GM19324 (cell line): Measurements from ENCODE around the gene OGDHL.
"Not testable (repeated sequence)": the region's sequence is repeated elsewhere in the genome, so short reads cannot be mapped to it uniquely, and the experiment has no call there.

Experiments used
- ATAC-seq: cut with Tn5 transposase; IDR thresholded peaks from one replicate; pipeline ENCODE4 v1.9.1; 2021; ENCODE audit warnings: mild to moderate bottlenecking, moderate library complexity; ENCODE audit not compliant: unreplicated experiment, low FRiP score

Gene OGDHL

GRCh38 chr10:49761789-49762565 lies at the start of gene OGDHL:
TSS of gene OGDHL (minus strand) at chr10:49762323. CDS start at chr10:49758592, 3,731 bp downstream.
- peak; percentile 53 for ATAC-seq

DNA sequence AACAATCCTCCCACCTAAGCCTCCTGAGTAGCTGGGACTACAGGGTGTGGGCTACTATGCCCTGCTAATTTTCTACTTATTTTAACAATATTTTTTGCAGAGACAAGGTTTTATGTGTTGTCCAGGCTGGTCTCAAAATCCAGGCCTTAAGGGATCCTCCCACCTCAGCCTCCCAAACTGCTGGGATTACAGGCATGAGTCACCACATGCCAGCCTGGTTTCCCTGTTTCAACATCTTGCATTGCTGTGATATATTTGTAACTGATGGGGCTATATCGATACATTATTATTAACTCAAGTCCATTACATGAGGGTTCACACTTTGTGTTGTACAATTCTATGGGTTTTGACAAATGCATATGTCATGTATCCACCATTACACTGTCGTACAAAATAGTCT lies 41.9 kb upstream of the OGDHL start:
- no peak for ATAC-seq

- ATAC-seq, result no peak
Observed at GRCh38 chr10:49798275-49798674, 36.2 kb upstream of the OGDHL start.

- ATAC-seq, result no peak
Observed at GRCh38 chr10:49791100-49791499, 29.0 kb upstream of the OGDHL start.

DNA sequence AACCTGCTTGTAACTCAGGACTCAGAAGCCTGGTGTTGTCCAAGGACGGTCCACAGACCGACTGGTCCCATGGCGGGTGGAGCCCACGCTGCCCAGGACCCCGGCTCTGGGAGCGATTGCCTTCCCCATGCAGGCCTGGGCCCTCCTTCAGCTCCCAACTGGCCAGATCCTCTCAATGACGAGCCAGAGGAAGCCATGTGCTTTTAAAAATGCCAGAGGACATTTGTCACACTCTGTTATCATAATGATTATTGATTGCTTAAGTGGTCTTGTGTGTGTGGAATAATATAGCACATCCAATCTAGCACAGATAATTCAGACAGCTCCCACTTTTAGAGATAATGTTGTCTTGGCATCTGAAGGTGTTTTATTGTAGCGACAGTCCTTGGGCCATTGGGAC lies 22.6 kb upstream of the OGDHL start:
- ATAC-seq, result no peak

DNA sequence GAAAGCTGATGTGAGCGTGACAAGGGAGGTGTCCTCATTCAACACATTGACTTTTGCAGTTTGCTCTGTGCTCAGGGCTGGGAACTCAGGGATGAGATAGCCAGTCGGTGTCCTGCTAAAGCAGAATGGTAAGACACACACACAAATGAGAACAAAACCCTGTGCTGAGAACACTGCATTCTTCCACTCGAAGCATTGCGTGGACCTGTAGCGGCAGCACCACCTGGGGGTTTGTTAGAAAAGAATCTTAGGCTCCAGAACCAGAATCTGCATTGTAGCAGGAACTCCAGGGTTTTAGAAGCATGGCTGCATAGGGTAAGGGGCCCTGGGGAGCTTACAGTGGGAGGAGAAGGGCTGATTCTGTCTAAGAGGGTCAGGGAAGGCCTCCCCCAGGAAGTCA lies 21.5 kb upstream of the OGDHL start:
- ATAC-seq, result no peak

DNA sequence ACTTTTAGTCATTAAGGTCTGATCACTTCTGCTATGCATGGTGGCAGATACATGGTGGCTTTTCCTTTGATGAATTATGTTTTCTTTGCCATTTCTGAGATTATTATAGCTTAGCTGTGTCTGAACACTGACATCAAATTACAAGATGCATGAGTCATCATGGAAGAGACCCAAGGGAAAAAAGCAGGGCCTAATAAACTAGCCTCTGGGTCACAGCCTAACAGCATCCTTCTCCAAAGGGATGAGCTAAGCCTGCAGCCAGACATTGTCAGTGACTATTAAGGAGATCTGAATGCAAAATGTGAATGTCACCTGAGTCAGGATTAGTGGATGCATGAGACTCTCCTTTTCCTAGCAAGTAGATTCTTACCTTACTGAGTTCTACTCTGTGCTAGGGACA lies 19.1 kb upstream of the OGDHL start:
- no peak for ATAC-seq

- no peak for ATAC-seq
Observed at GRCh38 chr10:49778197-49778596, 16.1 kb upstream of the OGDHL start.

DNA sequence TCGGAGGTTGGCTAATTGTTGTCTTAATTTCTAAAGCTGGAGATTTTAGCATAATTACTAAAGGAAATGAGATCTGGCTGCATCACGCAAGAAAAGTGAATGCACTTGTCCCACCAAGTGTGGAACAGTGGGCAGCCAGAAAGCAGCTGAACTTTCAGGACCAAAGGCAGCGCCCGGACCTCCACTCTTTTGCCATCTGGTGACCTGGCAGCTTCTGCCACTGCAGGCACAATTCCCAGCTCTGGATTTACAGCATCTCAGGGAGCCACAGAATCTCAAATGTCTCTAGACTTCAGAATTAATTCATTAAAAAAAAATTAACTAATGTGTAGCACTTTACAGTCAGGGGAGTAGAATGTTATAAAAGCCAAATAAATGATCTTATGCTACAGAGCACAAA lies 14.7 kb upstream of the OGDHL start:
- ATAC-seq, result no peak

- no peak for ATAC-seq
Observed at GRCh38 chr10:49775014-49775413, 12.9 kb upstream of the OGDHL start.

GRCh38 chr10:49772944-49773343 lies 10.8 kb upstream of the OGDHL start:
- not testable (repeated sequence) for ATAC-seq

- not testable (repeated sequence) for ATAC-seq
Observed at GRCh38 chr10:49771046-49771445, 8.9 kb upstream of the OGDHL start.

DNA sequence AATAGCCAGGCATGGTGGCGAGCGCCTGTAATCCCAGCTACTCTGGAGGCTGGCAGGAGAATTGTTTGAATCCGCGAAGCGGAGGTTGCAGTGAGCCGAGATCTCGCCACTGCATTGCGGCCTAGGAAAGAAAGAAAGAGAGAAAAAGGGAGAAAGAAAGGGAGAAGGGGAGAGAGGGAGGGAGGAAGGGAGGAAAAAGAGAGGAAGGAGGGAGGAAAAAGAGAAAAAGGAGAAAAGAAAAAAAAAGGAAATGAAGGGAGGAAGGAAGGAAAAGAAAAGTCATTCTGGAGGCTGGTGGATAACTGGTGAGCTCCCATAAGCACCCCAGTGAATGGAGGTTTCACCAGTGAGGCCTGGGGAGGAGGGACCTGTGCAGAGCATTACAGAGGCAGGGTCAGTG lies 7.6 kb upstream of the OGDHL start:
- no peak for ATAC-seq

DNA sequence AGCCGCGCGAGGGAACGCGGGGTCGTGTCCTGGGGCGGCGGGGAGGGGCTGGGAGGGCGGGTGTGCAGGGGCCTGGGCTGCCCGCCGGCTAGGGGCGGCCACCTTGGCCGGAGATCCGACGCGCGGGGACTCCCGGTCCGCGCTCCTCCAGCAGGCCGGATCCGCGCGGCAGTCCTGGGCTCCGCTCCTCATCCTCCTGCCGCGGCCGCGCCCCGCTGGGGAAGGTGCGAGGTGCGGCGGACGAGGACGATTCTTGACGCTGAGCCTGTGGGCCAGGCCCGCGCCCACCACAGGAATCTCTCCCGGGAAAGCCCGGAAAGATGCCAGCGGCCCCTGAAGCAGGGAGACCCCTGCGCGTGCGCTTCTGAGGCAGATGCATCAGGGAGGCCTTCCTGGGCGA lies 6.6 kb upstream of the OGDHL start:
- no peak for ATAC-seq

GRCh38 chr10:49768329-49768728 lies 6.2 kb upstream of the OGDHL start:
- ATAC-seq, result no peak

DNA sequence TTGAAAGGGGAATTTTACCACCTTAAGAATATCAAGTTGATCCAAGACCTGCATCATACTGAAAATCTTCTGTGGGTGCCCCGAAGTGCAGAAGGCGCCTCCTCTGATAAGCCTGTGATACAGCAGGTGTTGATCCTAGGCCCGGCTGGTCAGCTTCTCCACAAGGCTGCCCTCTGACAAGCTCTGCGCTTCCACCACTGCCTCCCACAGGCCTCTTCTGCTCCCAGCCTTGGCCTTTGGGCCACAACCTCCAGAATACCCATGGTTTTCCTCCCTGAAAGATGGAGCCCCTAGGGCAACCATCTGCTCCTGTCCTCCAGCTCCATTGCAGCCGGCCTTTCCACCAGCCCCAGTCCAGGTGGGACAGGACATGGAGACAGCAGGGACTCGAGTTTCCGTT lies 5.6 kb upstream of the OGDHL start:
- no peak for ATAC-seq

- ATAC-seq, result no peak
Observed at GRCh38 chr10:49766484-49766883, 4.4 kb upstream of the OGDHL start.

DNA sequence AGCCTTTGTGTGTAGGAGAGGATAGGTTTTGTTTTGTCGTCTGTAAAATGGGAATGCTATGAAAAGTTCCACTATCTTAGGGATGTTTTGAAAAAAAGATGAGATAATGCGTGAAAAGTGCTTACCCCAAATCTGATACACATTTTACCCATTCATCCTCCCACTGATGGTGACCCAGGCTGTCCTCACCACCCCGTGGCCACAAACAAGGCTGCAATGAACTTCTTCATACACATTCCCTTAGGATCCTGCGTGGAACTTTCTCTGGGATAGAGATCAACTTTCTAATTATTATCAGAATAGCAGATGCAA lies 399 bp upstream of the OGDHL start:
- no peak for ATAC-seq

- ATAC-seq, result no peak
Observed at GRCh38 chr10:49761201-49761788, 828 bp downstream of the OGDHL start.

- no peak for ATAC-seq
Observed at GRCh38 chr10:49760789-49761188, 1.3 kb downstream of the OGDHL start.

- ATAC-seq, result no peak
Observed at GRCh38 chr10:49759787-49760551, 2.2 kb downstream of the OGDHL start.
